H1 (cell line): Measurements from ENCODE around the gene CEP72. TPM values are rescaled to one million over a fixed set of nuclear protein-coding genes. Genes with fewer than 3 reads are reported as not detected.

Source experiments
- CTCF ChIA-PET: fragments of 300-600 bp; sonication (Branson Sonifier 250); formaldehyde crosslinking; loops from one replicate; lab custom pipeline; 2021; ENCODE audit not compliant: partially characterized antibody; lab: Charles Lee
- POLR2A ChIA-PET: fragments of 300-600 bp; sonication (Branson Sonifier 250); formaldehyde crosslinking; loops from one replicate; lab custom pipeline; 2021; ENCODE audit warnings: inconsistent platforms; ENCODE audit not compliant: partially characterized antibody; lab: Charles Lee
- DNase-seq, 2 experiments: peaks; one replicate each; pipeline versions ENCODE4 v3.0.0 to v3.0.0-alpha.2; 2010 to 2022; ENCODE audit warnings: low spot score in 2 of 2, low read depth in 1 of 2, mixed read lengths in 1 of 2
- FAIRE-seq: peaks from 2 replicates; lab custom pipeline; 2011; peaks lifted over from hg19 to GRCh38; lab: Jason Lieb, UNC
- H2AFZ ChIP-seq: 2 replicates; pipeline ENCODE4 v1.8.1; 2012; ENCODE audit warnings: low read length, inconsistent platforms
- H2AK5ac ChIP-seq: 2 replicates; pipeline ENCODE4 v1.6.1; 2013; ENCODE audit warnings: low read depth, low read length
- H2BK120ac ChIP-seq: replicated peaks from 2 replicates; pipeline ENCODE3; 2013; ENCODE audit warnings: low read depth, low read length, inconsistent platforms
- H2BK12ac ChIP-seq: 2 replicates; pipeline ENCODE4 v1.6.1; 2013; ENCODE audit warnings: low read depth, low read length
- H2BK15ac ChIP-seq: 2 replicates; pipeline ENCODE4 v1.6.1; 2013; ENCODE audit warnings: low read length
- H2BK20ac ChIP-seq: 2 replicates; pipeline ENCODE4 v1.6.1; 2013; ENCODE audit warnings: low read length
- H2BK5ac ChIP-seq: 2 replicates; pipeline ENCODE4 v1.6.1; 2013; ENCODE audit warnings: low read depth, low read length
- H3K14ac ChIP-seq: 2 replicates; pipeline ENCODE4 v1.6.1; 2013; ENCODE audit warnings: inconsistent platforms; ENCODE audit not compliant: insufficient read length
- H3K18ac ChIP-seq: 2 replicates; pipeline ENCODE4 v1.6.1; 2013; ENCODE audit warnings: low read length; ENCODE audit errors: extremely low read depth
- H3K23ac ChIP-seq: 2 replicates; pipeline ENCODE4 v1.6.1; 2013; ENCODE audit warnings: inconsistent platforms; ENCODE audit not compliant: insufficient read length
- H3K23me2 ChIP-seq: 2 replicates; pipeline ENCODE4 v1.6.1; 2013; ENCODE audit warnings: low read depth, low read length
- H3K27ac ChIP-seq: 2 replicates; pipeline ENCODE4 v1.6.1; 2011; ENCODE audit warnings: low read depth, low read length, inconsistent platforms
- H3K27me3 ChIP-seq, 4 experiments: replicated peaks in 1 of 4; 1 replicate in 1 of 4; 2 replicates in 3 of 4; pipeline versions ENCODE4 v1.6.1 to v1.8.1; 2011 to 2013; ENCODE audit warnings: low read length in 3 of 4, mild to moderate bottlenecking in 3 of 4, inconsistent platforms in 2 of 4, mixed read lengths in 2 of 4, moderate library complexity in 1 of 4; ENCODE audit not compliant: control insufficient read depth in 3 of 4, insufficient read depth in 3 of 4; ENCODE audit errors: extremely low read depth in 1 of 4
- H3K36me3 ChIP-seq, 4 experiments: 2 replicates each; pipeline versions ENCODE4 v1.6.1 to v1.8.1; 2011 to 2013; ENCODE audit warnings: mild to moderate bottlenecking in 4 of 4, low read length in 3 of 4, moderate library complexity in 2 of 4, control low read depth in 1 of 4, inconsistent platforms in 1 of 4; ENCODE audit not compliant: insufficient read depth in 4 of 4, control insufficient read depth in 2 of 4
- H3K4ac ChIP-seq: replicated peaks from 2 replicates; pipeline ENCODE3; 2013; ENCODE audit warnings: low read length, low read depth, mixed read lengths, inconsistent platforms; ENCODE audit not compliant: insufficient read length
- H3K4me1 ChIP-seq, 4 experiments: replicated peaks in 1 of 4; 1 replicate in 1 of 4; 2 replicates in 3 of 4; pipeline versions ENCODE4 v1.6.1 to v1.8.1; 2011 to 2013; ENCODE audit warnings: low read length in 3 of 4, inconsistent platforms in 2 of 4, mixed read lengths in 1 of 4; ENCODE audit not compliant: insufficient read depth in 4 of 4, control insufficient read depth in 3 of 4
- H3K4me2 ChIP-seq, 2 experiments: 2 replicates each; pipeline versions ENCODE4 v1.6.1 to v1.8.1; 2011 to 2013; ENCODE audit warnings: low read depth in 2 of 2, low read length in 2 of 2, control low read depth in 1 of 2, inconsistent platforms in 1 of 2, mild to moderate bottlenecking in 1 of 2; ENCODE audit not compliant: insufficient read depth in 1 of 2
- H3K4me3 ChIP-seq, 4 experiments: fragments of 200-600, 300-600 bp in 1 of 4; sonication (generic), shearing (Covaris generic), sonication (Bioruptor Twin) in 1 of 4; 2 replicates each; pipeline versions ENCODE4 v1.5.1 to v1.8.1; 2011 to 2016; ENCODE audit warnings: low read length in 4 of 4, low read depth in 3 of 4, control low read depth in 2 of 4, inconsistent platforms in 2 of 4, mild to moderate bottlenecking in 2 of 4, mixed read lengths in 1 of 4, moderate library complexity in 1 of 4; ENCODE audit not compliant: insufficient read depth in 2 of 4; ENCODE audit errors: extremely low read depth in 1 of 4
- H3K56ac ChIP-seq: replicated peaks from 2 replicates; pipeline ENCODE3; 2013; ENCODE audit warnings: low read depth, mild to moderate bottlenecking, mixed read lengths, low read length, inconsistent platforms; ENCODE audit not compliant: insufficient read length
- H3K79me1 ChIP-seq: 2 replicates; pipeline ENCODE4 v1.6.1; 2013; ENCODE audit warnings: low read depth, low read length, control low read depth
- H3K79me2 ChIP-seq, 2 experiments: 2 replicates each; pipeline versions ENCODE4 v1.6.1 to v1.8.1; 2012 to 2013; ENCODE audit warnings: low read length in 2 of 2, mild to moderate bottlenecking in 2 of 2, inconsistent platforms in 1 of 2; ENCODE audit not compliant: insufficient read depth in 2 of 2, control insufficient read depth in 1 of 2
- H3K9ac ChIP-seq, 4 experiments: replicated peaks in 1 of 4; 1 replicate in 1 of 4; 2 replicates in 3 of 4; pipeline versions ENCODE4 v1.6.1 to v1.8.1; 2011 to 2013; ENCODE audit warnings: low read depth in 3 of 4, low read length in 3 of 4, control low read depth in 2 of 4, mild to moderate bottlenecking in 2 of 4, moderate library complexity in 2 of 4, inconsistent platforms in 1 of 4; ENCODE audit errors: extremely low read depth in 1 of 4
- H3K9me3 ChIP-seq, 2 experiments: 2 replicates each; pipeline versions ENCODE4 v1.6.1 to v1.8.1; 2012 to 2013; ENCODE audit warnings: mild to moderate bottlenecking in 2 of 2, moderate library complexity in 2 of 2, control low read depth in 1 of 2, inconsistent platforms in 1 of 2, low read depth in 1 of 2, low read length in 1 of 2, mixed read lengths in 1 of 2; ENCODE audit not compliant: insufficient read depth in 2 of 2
- H4K20me1 ChIP-seq, 2 experiments: replicated peaks in 1 of 2; 2 replicates each; pipeline versions ENCODE3 to v1.8.1; 2011 to 2013; ENCODE audit warnings: inconsistent platforms in 2 of 2, low read length in 2 of 2, mild to moderate bottlenecking in 1 of 2; ENCODE audit not compliant: insufficient read depth in 2 of 2, control insufficient read depth in 1 of 2
- H4K5ac ChIP-seq: 2 replicates; pipeline ENCODE4 v1.6.1; 2013; ENCODE audit warnings: low read length, low read depth, mixed read lengths, inconsistent platforms; ENCODE audit not compliant: insufficient read length
- H4K8ac ChIP-seq: 2 replicates; pipeline ENCODE4 v1.8.0; 2013; ENCODE audit warnings: mild to moderate bottlenecking, moderate library complexity, low read length, inconsistent platforms; ENCODE audit not compliant: insufficient read depth; ENCODE audit errors: extremely low read depth
- H4K91ac ChIP-seq: replicated peaks from 2 replicates; pipeline ENCODE3; 2013; ENCODE audit warnings: low read length, mixed read lengths, inconsistent platforms; ENCODE audit not compliant: insufficient read length
- CBX8 ChIP-seq: fragments of 300-800, 300-1000 bp; sonication (generic); IDR thresholded peaks from 2 replicates; pipeline ENCODE4 v1.7.1; 2016; ENCODE audit warnings: low read depth, low read length, borderline replicate concordance
- FOSL1 ChIP-seq: IDR thresholded peaks from 2 replicates; pipeline ENCODE4 v1.6.1; 2011; ENCODE audit warnings: mild to moderate bottlenecking, low read depth, low read length, moderate library complexity; ENCODE audit not compliant: insufficient read depth
- GABPA ChIP-seq: IDR thresholded peaks from 2 replicates; pipeline ENCODE4 v1.6.1; 2011; ENCODE audit warnings: mild to moderate bottlenecking, low read length, moderate library complexity, borderline replicate concordance; ENCODE audit not compliant: insufficient read depth
- JUND ChIP-seq: IDR thresholded peaks from 2 replicates; pipeline ENCODE4 v1.6.1; 2011; ENCODE audit warnings: mild to moderate bottlenecking, improper control_type of control experiment, low read length
- PHF8 ChIP-seq: fragments of 200-600 bp; sonication (generic); conservative IDR thresholded peaks from 2 replicates; pipeline ENCODE4 v1.7.1; 2012; ENCODE audit warnings: low read depth, mild to moderate bottlenecking, inconsistent platforms, low read length, moderate library complexity
- RAD21 ChIP-seq, 2 experiments: IDR thresholded peaks in 1 of 2; conservative IDR thresholded peaks in 1 of 2; 2 replicates each; pipeline ENCODE4 v1.6.1; 2011; ENCODE audit warnings: low read depth in 2 of 2, low read length in 2 of 2, improper control_type of control experiment in 1 of 2, inconsistent platforms in 1 of 2, mild to moderate bottlenecking in 1 of 2, moderate library complexity in 1 of 2
- SIRT6 ChIP-seq: IDR thresholded peaks from one replicate; pipeline ENCODE4 v1.7.1; 2012; ENCODE audit warnings: low read length, inconsistent platforms
- SP2 ChIP-seq: IDR thresholded peaks from 2 replicates; pipeline ENCODE4 v1.6.1; 2012; ENCODE audit warnings: mild to moderate bottlenecking, low read length, inconsistent platforms
- TAF1 ChIP-seq: IDR thresholded peaks from 2 replicates; pipeline ENCODE4 v1.6.1; 2011; ENCODE audit warnings: mild to moderate bottlenecking, low read depth, low read length
- TAF7 ChIP-seq: optimal IDR thresholded peaks from 2 replicates; pipeline ENCODE3; 2011; ENCODE audit warnings: low read depth, mild to moderate bottlenecking, inconsistent platforms, low read length, moderate library complexity, borderline replicate concordance
- WGBS, 2 experiments: shearing (Covaris generic) in 1 of 2; methylation state at CpG; one replicate each; pipeline versions ENCODE4 v1.1.6 to v1.1.7; 2013 to 2015; ENCODE audit warnings: low lambda C conversion rate in 2 of 2, mixed read lengths in 2 of 2, inconsistent platforms in 1 of 2, low coverage in 1 of 2, missing lambda C conversion rate in 1 of 2; ENCODE audit not compliant: insufficient replicate concordance in 2 of 2, insufficient coverage in 1 of 2, insufficient read length in 1 of 2; ENCODE audit errors: extremely low coverage in 1 of 2, missing lambda C conversion rate in 1 of 2; 5-methylcytosine and 5-hydroxymethylcytosine counted together
- polyA plus RNA-seq, 7 experiments: library from polyadenylated mRNA; depleted of rRNA in 3 of 7; stranded (reverse) in 5 of 7; unstranded in 2 of 7; fragments of >200 nt in 5 of 7; fragments of 200-250 nt in 2 of 7; gene quantifications; 1 replicate in 5 of 7; 2 replicates in 1 of 7; 4 replicates in 1 of 7; pipeline versions ENCODE4 v1.2.1 to v1.2.3, GENCODE V29; 2011 to 2013; ENCODE audit warnings: missing spikeins in 2 of 7, mixed read lengths in 2 of 7
- total RNA-seq: library from RNA; stranded (reverse); fragmentation: NEBNext Ultra II Directional; extraction: Animal tissue kit (Norgen Biotek cat#: 25700); gene quantifications from 2 replicates; pipeline ENCODE4 v1.2.1, GENCODE V29; 2021
- TF ChIP-seq, protein P1 (sequence below), 3 experiments: IDR thresholded peaks; 1 replicate in 2 of 3; 2 replicates in 1 of 3; pipeline versions ENCODE4 v1.5.1 to v1.6.1; 2011; ENCODE audit warnings: low read length in 3 of 3, mild to moderate bottlenecking in 3 of 3, inconsistent platforms in 2 of 3, low read depth in 1 of 3, moderate library complexity in 1 of 3; ENCODE audit not compliant: insufficient read depth in 1 of 3; ENCODE audit errors: control extremely low read depth in 1 of 3

Gene CEP72
- total and polyA plus RNA-seq, 2 of the 8 experiments (the other 6 are each of a cell fraction or from before 2014, with no cell fraction given) = 13.1 to 19.6 TPM

DNA sequence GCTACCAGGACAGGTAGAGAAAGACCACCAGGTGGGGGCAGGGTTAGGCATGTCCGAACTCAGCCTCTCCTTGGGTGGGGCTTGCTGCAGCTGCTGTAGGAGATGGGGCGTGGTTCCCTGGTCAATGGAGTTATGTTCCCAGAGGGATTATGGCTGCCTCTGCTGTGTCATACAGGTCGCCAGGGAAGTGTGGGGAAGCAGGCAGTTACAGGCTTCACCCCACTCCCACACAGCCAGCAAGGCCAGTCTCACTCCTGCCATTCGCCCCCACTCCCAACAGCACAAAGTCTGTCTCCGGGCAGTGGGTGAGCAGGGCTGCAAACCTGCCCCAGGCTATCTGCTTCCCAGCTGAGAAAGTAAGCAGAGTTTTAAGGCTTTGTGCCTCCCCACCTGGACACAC, 20.0 kb upstream of the CEP72 start:
- no peak overlapping the region for H3K4me2 ChIP-seq
- FAIRE-seq = no peak
- TF ChIP-seq GABPA (no peak), TAF7 (no peak), TAF1 (no peak), PHF8 (no peak), RAD21 (IDR thresholded peaks at IDR 0.05 in 1 of 2, conservative IDR thresholded peaks at IDR 0.05 in 1 of 2; ENCODE audit: low read depth in 2 of 2, low read length in 2 of 2) (no peak), SP2 (no peak), JUND (no peak), FOSL1 (no peak), CBX8 (no peak), SIRT6 (no peak)
- TF ChIP-seq, protein P1, sequence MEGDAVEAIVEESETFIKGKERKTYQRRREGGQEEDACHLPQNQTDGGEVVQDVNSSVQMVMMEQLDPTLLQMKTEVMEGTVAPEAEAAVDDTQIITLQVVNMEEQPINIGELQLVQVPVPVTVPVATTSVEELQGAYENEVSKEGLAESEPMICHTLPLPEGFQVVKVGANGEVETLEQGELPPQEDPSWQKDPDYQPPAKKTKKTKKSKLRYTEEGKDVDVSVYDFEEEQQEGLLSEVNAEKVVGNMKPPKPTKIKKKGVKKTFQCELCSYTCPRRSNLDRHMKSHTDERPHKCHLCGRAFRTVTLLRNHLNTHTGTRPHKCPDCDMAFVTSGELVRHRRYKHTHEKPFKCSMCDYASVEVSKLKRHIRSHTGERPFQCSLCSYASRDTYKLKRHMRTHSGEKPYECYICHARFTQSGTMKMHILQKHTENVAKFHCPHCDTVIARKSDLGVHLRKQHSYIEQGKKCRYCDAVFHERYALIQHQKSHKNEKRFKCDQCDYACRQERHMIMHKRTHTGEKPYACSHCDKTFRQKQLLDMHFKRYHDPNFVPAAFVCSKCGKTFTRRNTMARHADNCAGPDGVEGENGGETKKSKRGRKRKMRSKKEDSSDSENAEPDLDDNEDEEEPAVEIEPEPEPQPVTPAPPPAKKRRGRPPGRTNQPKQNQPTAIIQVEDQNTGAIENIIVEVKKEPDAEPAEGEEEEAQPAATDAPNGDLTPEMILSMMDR (IDR thresholded peaks at IDR 0.05; ENCODE audit: control extremely low read depth in 1 of 3, insufficient read depth in 1 of 3, low read depth in 1 of 3, low read length in 3 of 3) = no peak
- TF ChIP-seq, all 59 proteins: peak for 0
- no peak for DNase-seq
- WGBS, 2 experiments = 81% methylated on average over 5 of the region's 5 CpGs; no CpG with 5 or more reads in 1 of the 2 experiments
- H3K4me1 ChIP-seq = no peaks in the 10 kb centered on the region
- no peak overlapping the region for H4K91ac ChIP-seq
- H3K4me3 ChIP-seq = no peak overlapping the region
- H3K9me3 ChIP-seq = no peaks in the 10 kb centered on the region
- H3K14ac ChIP-seq = no peak overlapping the region
- peaks cover 0 to 4% (median 0%) of the 10 kb centered on the region in 4 experiments; a peak in 1 of 7 replicates for H3K27me3 ChIP-seq
- 0 out of 2 replicates have a peak overlapping the region, but pooled peaks have one; percentile 12 for H2BK5ac ChIP-seq
- peak overlapping the region; percentile 45; the same call in 1 of the 2 replicates for H2AFZ ChIP-seq
- H2BK120ac ChIP-seq = no peak overlapping the region
- H4K8ac ChIP-seq = no peak overlapping the region
- CTCF ChIA-PET = interaction anchor here (1.3 to 1.5 kb wide), 3 partner anchors 26 to 78 kb away, joined by 3 read pairs; no protein-coding TSS in a partner anchor
- POLR2A ChIA-PET = no interaction called here
- H3K23me2 ChIP-seq = no peaks in the 10 kb centered on the region
- H3K56ac ChIP-seq = no peak overlapping the region
- no peak overlapping the region for H3K4ac ChIP-seq
- no peak overlapping the region for H2BK15ac ChIP-seq
- no peak overlapping the region for H3K9ac ChIP-seq
- no peaks in the 10 kb centered on the region for H3K79me2 ChIP-seq
- H3K36me3 ChIP-seq = no peaks in the 10 kb centered on the region
- no peaks in the 10 kb centered on the region for H3K79me1 ChIP-seq
- no peak overlapping the region for H2BK12ac ChIP-seq
- no peak overlapping the region for H4K5ac ChIP-seq
- no peak overlapping the region for H3K23ac ChIP-seq
- no peak overlapping the region for H2AK5ac ChIP-seq
- H3K18ac ChIP-seq = no peak overlapping the region
- H4K20me1 ChIP-seq = peaks cover 0 to 5% of the 10 kb centered on the region in 2 experiments
- no peak overlapping the region for H3K27ac ChIP-seq
- H2BK20ac ChIP-seq = peak overlapping the region; percentile 21; the same call in 1 of the 2 replicates
